Colon (tissue), 2 donors: ENCODE measurements around the gene BCL2L12.
"Not testable (repeated sequence)": the region's sequence is repeated elsewhere in the genome, so short reads cannot be mapped to it uniquely, and the experiment has no call there.

ENCODE experiments used
- FAIRE-seq: peaks from 2 replicates; lab custom pipeline; 2012; peaks lifted over from hg19 to GRCh38; lab: Jason Lieb, UNC
- donor health status: control.
- donor health status: control.

Gene BCL2L12

DNA sequence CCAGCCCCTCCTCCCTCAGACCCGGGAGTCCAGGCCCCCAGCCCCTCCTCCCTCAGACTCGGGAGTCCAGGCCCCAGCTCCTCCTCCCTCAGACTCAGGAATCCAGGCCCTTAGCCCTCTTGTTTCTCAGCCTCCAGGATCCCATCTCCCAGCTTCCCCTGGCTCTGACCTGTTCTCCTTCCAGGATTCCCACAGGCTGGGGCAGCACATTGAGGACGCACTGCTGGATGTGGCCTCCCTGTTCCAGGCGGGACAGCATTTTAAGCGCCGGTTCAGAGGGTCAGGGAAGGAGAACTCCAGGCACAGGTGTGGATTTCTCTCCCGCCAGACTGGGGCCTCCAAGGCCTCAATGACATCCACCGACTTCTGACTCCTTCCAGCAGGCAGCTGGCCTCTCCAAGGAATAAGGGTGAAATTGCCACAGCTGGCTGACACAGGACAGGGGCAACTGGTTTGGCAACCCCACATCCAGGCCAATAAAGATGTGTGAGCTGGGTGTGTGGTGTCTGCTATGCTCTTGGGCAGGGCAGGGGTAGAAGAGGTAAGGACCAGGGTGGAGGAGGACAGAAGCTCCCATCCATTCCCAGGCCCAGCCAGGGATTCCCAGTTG lies 47.6 kb downstream of the BCL2L12 start:
- FAIRE-seq = no peak

GRCh38 chr19:49716154-49716553 lies 50.4 kb downstream of the BCL2L12 start:
- no peak for FAIRE-seq

GRCh38 chr19:49718511-49718910 lies 52.8 kb downstream of the BCL2L12 start:
- FAIRE-seq = no peak

DNA sequence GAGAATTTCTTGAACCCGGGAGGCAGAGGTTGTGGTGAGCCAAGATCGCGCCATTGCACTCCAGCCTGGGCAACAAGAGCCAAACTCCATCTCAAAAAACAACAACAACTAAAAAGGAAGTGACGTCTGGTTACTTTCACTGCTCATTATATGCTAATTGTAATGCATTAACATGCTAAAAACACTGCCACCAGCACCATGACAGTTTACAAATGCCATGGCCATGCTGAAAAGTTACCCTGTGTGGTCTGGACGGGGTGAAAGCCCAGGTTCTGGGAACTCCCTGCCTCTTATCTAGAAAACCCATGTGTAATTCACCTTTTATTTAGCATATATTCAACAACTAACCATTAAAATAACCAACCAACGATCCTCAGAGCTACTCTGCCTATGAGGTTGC lies 53.3 kb downstream of the BCL2L12 start:
- FAIRE-seq = no peak

GRCh38 chr19:49719420-49719819 lies 53.7 kb downstream of the BCL2L12 start:
- FAIRE-seq = not testable (repeated sequence)
